GM12891 (cell line): ENCODE data around the gene IGFBPL1.
"Not testable (repeated sequence)": the region's sequence is repeated elsewhere in the genome, so short reads cannot be mapped to it uniquely, and the experiment has no call there.

Source experiments
- DNase-seq: peaks from one replicate; pipeline ENCODE4 v3.0.0; 2011; ENCODE audit warnings: low spot score; ENCODE audit not compliant: insufficient read length
- FAIRE-seq: peaks from 2 replicates; lab custom pipeline; 2011; peaks lifted over from hg19 to GRCh38; lab: Jason Lieb, UNC
- PAX5 ChIP-seq: IDR thresholded peaks from 2 replicates; pipeline ENCODE4 v1.6.1; 2011; ENCODE audit warnings: low read length, moderate library complexity, mild to moderate bottlenecking; ENCODE audit not compliant: insufficient read depth, severe bottlenecking
- POLR2A ChIP-seq: IDR thresholded peaks from 2 replicates; pipeline ENCODE4 v1.6.1; 2011; ENCODE audit warnings: low read depth, low read length, control low read depth
- POLR2AphosphoS5 ChIP-seq: IDR thresholded peaks from 2 replicates; pipeline ENCODE4 v1.6.1; 2011; ENCODE audit warnings: low read depth, low read length, control low read depth
- POU2F2 ChIP-seq: IDR thresholded peaks from 2 replicates; pipeline ENCODE4 v1.6.1; 2011; ENCODE audit warnings: low read depth, mild to moderate bottlenecking, control low read depth, low read length, moderate library complexity
- SPI1 ChIP-seq: IDR thresholded peaks from 2 replicates; pipeline ENCODE4 v1.6.1; 2011; ENCODE audit warnings: low read depth, low read length, control low read depth
- TAF1 ChIP-seq: IDR thresholded peaks from 2 replicates; pipeline ENCODE4 v1.6.1; 2011; ENCODE audit warnings: low read depth, low read length, control low read depth

IGFBPL1 gene

DNA sequence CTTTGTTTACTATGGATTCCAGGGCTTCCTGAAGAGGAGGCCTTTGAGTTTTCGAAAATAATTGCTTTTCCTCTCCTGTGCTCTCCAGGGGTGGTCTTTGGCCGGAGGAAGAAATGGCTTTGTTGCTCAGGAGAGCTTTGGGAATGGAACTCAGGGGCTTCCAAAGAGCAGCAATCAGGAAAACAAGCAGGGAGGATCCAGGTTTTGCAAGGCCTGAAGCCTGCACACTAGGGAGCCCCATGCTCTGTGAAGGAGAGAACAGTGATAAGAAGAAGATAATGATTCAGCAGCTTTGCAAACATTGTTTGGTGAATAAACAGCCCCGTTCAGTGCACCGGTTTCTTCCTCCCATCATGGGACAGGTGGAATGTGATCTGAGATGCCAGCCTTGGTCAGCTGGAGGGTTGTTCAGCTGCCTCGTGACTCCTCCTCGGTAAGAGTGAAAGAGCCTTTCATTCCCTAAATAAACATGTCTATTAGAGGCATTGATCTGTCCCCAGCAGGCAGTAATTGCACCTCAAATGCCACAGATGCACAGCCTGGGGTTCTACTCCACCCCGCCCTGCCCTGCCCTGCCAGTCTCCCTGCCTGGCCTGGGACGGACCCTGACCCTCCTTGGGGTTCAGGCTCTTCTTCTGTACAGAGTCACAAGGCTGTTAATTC, 43.3 kb downstream of the IGFBPL1 start:
- no peak for TF ChIP-seq TAF1
- no peak for TF ChIP-seq POLR2AphosphoS5
- no peak for TF ChIP-seq PAX5
- no peak for TF ChIP-seq POLR2A
- no peak for TF ChIP-seq POU2F2
- TF ChIP-seq SPI1, result no peak
- DNase-seq, result no peak
- FAIRE-seq, result no peak

DNA sequence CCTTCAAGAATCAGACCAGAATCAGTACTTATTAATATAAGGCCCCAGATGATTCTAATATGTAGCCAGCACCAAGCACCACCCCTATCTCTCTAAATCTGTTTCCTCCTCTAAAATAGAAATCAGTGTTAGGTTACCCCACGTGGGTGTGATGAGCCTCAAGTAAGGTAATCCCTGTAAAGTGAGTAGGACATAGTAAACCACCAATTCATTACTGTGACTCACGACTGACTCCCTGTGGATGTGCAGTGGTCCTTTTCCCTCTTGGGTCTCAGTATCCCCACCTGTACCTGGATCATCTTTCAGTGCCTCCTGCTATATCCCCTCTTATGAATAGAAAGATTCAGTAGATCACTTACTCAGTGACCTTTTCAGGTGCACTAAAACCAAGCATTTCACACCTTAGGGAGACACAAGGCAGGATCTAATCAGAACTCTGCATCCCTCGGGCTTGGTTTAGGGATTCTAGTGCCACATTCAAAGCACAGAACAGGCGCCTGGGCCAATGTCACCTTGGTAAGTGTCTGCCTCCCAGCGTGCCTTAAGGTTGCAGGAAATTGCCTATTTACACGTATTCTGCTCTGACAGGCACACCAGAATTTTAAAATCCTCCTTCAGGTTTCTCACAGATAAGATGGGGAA, 43.9 kb downstream of the IGFBPL1 start:
- DNase-seq (no peak), FAIRE-seq (no peak)
- TF ChIP-seq SPI1 (no peak), POU2F2 (no peak)

DNA sequence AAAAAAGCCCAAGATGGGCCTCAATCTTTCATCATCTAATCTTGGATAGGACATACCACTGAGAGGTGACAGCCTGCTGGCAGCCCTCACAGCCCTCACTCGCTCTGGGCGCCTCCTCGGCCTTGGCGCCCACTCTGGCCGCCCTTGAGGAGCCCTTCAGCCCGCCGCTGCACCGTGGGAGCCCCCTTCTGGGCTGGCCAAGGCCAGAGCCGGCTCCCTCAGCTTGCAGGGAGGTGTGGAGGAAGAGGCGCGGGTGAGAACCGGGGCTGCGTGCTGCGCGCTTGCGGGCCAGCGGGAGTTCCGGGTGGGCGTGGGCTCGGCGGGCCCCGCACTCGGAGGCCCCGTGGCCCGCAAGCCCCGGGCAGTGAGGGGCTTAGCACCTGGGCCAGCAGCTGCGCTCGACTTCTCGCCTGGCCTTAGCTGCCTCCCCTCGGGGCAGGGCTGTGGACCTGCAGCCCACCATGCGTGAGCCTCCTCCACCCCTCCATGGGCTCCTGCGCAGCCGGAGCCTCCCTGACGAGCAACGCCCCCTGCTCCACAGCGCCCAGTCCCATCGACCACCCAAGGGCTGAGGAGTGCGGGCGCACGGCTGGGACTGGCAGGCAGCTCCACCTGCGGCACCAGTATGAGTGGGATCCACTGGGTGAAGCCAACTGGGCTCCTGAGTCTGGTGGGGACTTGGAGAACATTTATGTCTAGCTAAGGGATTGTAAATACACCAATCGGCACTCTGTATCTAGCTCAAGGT, 46.7 kb downstream of the IGFBPL1 start:
- not testable (repeated sequence) for FAIRE-seq, DNase-seq

DNA sequence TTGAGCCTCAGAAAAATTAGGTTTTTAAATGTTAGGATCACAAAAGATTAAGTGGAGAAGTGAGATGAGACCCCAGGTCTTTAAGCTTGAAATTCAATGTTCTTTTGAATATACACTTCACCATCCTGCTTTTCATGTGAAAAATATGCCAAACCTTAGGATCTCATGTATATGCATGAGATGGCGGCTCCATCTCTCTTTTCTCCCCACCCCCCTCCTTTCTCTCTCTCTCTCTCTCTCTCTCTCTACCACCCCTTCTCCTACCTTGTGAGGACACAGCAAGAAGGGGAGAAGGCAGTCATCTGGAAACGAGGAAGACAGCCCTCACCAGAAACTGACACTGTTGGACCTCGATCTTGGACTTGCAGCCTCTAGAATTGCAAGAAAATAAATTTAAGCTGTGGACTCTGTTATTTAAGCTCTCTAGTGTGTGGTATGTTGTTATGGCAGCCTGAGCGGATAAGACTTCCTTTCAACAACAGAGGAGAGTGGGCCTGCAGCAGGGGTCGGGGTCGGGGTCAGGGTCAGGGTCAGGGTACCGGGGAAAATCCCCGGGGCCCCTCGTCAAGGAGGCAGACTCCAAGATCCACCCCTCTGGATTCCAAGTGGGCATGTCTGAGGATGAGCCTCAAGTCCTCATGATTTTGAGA, 48.1 kb downstream of the IGFBPL1 start:
- no peak for DNase-seq
- no peak for FAIRE-seq
- no peak for TF ChIP-seq SPI1
- no peak for TF ChIP-seq TAF1
- no peak for TF ChIP-seq POLR2AphosphoS5
- no peak for TF ChIP-seq POLR2A
- TF ChIP-seq POU2F2, result no peak

DNA sequence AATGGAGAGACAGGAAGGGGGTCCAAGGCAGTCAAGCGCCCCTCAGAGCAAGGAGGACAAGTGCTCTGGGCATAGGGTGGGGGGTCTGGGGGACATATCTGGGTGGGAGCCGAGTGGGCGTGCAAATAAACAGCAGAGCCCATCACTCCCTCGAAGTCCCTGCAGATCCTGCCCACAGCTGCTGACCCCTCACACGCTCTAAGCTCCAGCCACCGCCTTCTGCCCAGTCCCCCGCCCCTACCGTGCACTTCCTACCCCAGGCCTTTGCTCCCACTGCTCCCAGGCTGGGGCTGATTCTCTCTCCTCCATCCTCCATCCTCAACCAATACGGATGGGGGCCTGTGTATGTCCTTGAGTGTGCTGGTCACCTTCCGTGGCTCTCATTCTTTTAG, 48.7 kb downstream of the IGFBPL1 start:
- TF ChIP-seq POLR2A (no peak), POU2F2 (no peak), PAX5 (no peak), POLR2AphosphoS5 (no peak), SPI1 (no peak), TAF1 (no peak)
- no peak for FAIRE-seq

DNA sequence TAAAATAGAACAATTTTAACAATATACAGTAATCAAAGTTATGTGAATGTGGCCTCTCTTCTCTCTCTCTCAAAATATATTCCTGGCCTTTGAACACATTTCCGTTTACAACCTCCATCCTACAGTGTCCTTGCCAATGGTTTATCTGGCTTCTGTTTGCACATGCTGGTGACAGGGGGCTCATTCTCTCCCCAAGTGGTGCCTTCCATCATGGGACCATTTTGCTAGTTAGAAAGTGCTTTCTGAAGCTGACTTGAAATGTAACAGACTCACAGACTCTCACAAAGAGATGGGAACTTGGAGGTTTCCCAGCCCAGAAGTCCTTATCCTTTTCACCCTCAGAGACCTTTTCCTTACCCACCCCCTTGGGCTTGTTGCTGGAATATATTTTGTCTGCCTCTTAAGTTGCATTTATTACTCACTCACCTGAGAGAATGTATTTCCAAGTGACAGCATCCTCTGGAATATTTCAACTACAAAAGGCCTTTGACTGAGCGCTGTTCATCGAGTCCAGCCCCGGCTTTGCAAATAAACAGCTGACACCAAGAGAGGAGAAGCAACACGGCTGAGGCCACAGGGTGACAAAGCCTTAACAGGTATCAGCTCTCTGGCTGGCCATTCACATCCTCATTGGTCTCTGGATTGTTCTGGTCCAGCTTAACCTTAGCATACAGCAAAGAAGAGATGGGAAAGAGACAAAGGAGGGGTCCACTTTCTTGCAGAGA, 49.2 kb downstream of the IGFBPL1 start:
- FAIRE-seq, result no peak
- no peak for TF ChIP-seq TAF1
- no peak for TF ChIP-seq POLR2AphosphoS5
- no peak for TF ChIP-seq PAX5
- TF ChIP-seq POLR2A, result no peak
- no peak for DNase-seq

More for the DNA sequence above, 48.7 kb downstream of the IGFBPL1 start:
- DNase-seq, result no peak

DNA sequence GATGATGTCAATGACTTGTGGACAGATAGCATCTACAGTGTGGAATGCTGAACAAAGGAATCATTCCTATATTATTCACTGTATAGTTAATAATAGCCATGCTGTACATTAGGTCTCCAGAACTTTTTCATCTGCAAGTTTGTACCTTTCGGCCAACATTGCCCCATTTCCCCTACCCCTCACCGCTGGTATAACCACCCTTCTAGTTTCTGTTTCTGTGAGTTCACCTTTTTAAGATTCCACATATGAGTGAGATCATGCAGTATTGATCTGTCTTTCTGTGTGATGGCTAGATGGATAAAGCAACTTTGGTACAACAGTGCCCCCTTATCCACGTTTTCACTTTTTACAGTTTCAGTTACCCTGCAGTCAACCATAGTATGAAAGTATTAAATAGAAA, 50.6 kb downstream of the IGFBPL1 start:
- TF ChIP-seq POLR2A (no peak), PAX5 (no peak), POLR2AphosphoS5 (no peak), SPI1 (no peak), POU2F2 (no peak)
- FAIRE-seq (no peak), DNase-seq (no peak)

DNA sequence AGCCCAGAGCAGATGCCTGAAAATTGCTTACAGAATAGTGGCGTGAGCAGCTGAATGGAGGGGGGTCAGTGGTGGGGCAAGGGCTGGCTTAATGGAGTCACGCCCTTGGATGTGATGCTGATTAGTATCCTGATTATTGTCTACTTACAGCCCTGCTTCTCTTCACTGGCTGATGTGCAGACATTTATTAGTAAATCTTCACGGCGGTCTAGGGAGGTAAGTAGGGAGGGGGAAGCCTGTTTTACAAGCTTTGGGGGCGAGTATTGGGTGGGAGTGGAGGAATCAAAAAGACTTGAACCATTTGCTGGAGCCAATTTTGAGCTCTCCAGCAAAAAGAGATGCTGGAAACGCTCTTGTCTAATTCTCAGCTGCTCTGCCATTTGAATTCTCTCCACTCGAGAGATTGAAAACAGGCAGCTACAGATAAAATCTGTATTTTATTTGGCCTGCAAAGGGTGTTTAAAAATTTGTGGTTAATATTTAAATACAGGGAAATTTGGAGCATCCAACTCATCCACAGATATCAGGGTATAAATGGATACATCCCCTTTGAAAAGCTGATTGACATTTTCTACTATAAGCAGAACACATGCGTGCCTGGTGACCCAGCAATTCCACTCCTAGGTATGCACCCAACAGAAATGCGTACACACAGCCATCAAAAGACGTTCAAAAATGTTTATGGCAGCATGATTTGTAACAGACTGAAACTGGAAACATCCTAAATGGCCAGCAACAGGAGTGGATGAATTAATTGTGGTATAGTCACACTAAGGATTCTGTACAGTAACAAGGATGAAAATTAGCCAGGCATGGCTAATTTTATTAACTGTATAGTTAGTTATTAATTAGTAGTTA, 51.3 kb downstream of the IGFBPL1 start:
- no peak for TF ChIP-seq TAF1
- no peak for FAIRE-seq
- DNase-seq, result no peak

DNA sequence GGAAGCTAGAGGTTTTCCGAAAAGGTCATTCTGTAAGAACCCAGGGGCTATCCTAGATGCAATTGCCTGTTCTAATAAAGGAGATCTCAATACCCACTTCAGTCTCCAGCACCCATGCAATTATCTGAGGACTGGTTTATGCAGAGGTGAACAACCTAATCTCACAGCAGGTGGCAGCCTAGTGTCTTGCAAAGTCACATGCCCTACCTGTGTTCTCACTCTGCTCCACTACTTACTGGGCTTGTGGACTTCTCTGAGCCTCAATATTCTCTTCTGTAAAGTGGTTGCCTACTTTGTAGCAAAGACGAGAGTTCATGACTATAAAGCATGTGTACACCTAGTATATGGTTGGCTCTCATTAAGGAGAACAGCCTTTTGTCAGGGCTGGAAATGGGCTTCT, 52.8 kb downstream of the IGFBPL1 start:
- peak; percentile 40 for FAIRE-seq
- TF ChIP-seq SPI1, result no peak
- no peak for TF ChIP-seq POLR2A
- TF ChIP-seq PAX5, result no peak
- no peak for TF ChIP-seq POU2F2
- TF ChIP-seq POLR2AphosphoS5, result no peak
- TF ChIP-seq TAF1, result no peak
- DNase-seq, result no peak
